HEK293 (cell line): ENCODE data around the gene STUB1.
A peak's percentile ranks its signal among the peaks of the same experiment; 100 is the strongest.

Experiments used
- CTCF ChIA-PET: fragments of 350-600 bp; formaldehyde crosslinking; extraction: SDS; loops from one replicate; lab custom pipeline; 2021; ENCODE audit warnings: antibody characterized with exemption; lab: Yijun Ruan, JAX
- POLR2A ChIA-PET: fragments of 300-600 bp; formaldehyde crosslinking; extraction: SDS; loops from one replicate; lab custom pipeline; 2020; ENCODE audit warnings: antibody characterized with exemption, inconsistent platforms; lab: Yijun Ruan, JAX
- H3K27ac ChIP-seq: fragments of 200-500 bp; sonication (Bioruptor generic); 2 replicates; pipeline ENCODE4 v1.5.1; 2014; ENCODE audit warnings: low read depth, low read length, control low read depth, inconsistent platforms; ENCODE audit errors: extremely low read depth
- H3K36me3 ChIP-seq, 2 experiments: fragments of 200-500 bp in 1 of 2; sonication (Bioruptor generic) in 1 of 2; 1 replicate in 1 of 2; 2 replicates in 1 of 2; pipeline ENCODE4 v1.5.1; 2014 to 2017; ENCODE audit warnings: inconsistent platforms in 2 of 2, low read length in 2 of 2; ENCODE audit not compliant: control insufficient read depth in 2 of 2, insufficient read depth in 1 of 2
- H3K4me1 ChIP-seq: fragments of 200-500 bp; sonication (Bioruptor generic); 2 replicates; pipeline ENCODE4 v1.5.1; 2014; ENCODE audit warnings: mild to moderate bottlenecking, low read length, inconsistent platforms; ENCODE audit not compliant: control insufficient read depth, insufficient read depth
- H3K4me3 ChIP-seq: 2 replicates; pipeline ENCODE4 v1.5.1; 2011; ENCODE audit warnings: low read depth, mild to moderate bottlenecking, control low read depth, low read length, moderate library complexity
- H3K9me3 ChIP-seq: fragments of 200-500 bp; sonication (Bioruptor generic); 2 replicates; pipeline ENCODE4 v1.5.1; 2014; ENCODE audit warnings: low read depth, low read length, inconsistent platforms; ENCODE audit not compliant: control insufficient read depth, insufficient read depth
- HOXC10 ChIP-seq: sonication (generic); formaldehyde crosslinking; IDR thresholded peaks from 2 replicates; pipeline ENCODE4 v1.8.1; 2023; ENCODE audit warnings: mild to moderate bottlenecking, missing genetic modification reagents
- KLF8 ChIP-seq: fragments of 450-650 bp; formaldehyde crosslinking; IDR thresholded peaks from 2 replicates; pipeline ENCODE4 v1.5.1; 2016; ENCODE audit warnings: missing biosample characterization, missing genetic modification characterization
- OVOL3 ChIP-seq: fragments of 450-650 bp; formaldehyde crosslinking; IDR thresholded peaks from 2 replicates; pipeline ENCODE4 v1.5.1; 2016; ENCODE audit warnings: missing biosample characterization, missing genetic modification characterization
- ZBTB7A ChIP-seq: fragments of 450-650 bp; formaldehyde crosslinking; IDR thresholded peaks from 2 replicates; pipeline ENCODE4 v1.5.1; 2016; ENCODE audit warnings: low read depth, missing biosample characterization, missing genetic modification characterization
- ZIC2 ChIP-seq: fragments of 450-650 bp; formaldehyde crosslinking; IDR thresholded peaks from 2 replicates; pipeline ENCODE4 v1.5.1; 2016; ENCODE audit warnings: missing biosample characterization, missing genetic modification characterization
- ZNF24 ChIP-seq: fragments of 450-650 bp; formaldehyde crosslinking; IDR thresholded peaks from 2 replicates; pipeline ENCODE4 v1.5.1; 2016; ENCODE audit warnings: missing biosample characterization, missing genetic modification characterization
- ZNF266 ChIP-seq: fragments of 450-650 bp; formaldehyde crosslinking; IDR thresholded peaks from 2 replicates; pipeline ENCODE4 v1.5.1; 2016; ENCODE audit warnings: missing biosample characterization, missing genetic modification characterization, low read depth
- ZNF292 ChIP-seq: fragments of 450-650 bp; formaldehyde crosslinking; IDR thresholded peaks from 2 replicates; pipeline ENCODE4 v1.5.1; 2016; ENCODE audit warnings: low read depth, missing biosample characterization, missing genetic modification characterization, borderline replicate concordance
- ZNF324 ChIP-seq: fragments of 450-650 bp; formaldehyde crosslinking; IDR thresholded peaks from 2 replicates; pipeline ENCODE4 v1.5.1; 2016; ENCODE audit warnings: missing biosample characterization, missing genetic modification characterization
- ZNF76 ChIP-seq: fragments of 450-650 bp; formaldehyde crosslinking; IDR thresholded peaks from 2 replicates; pipeline ENCODE4; 2016; ENCODE audit warnings: low read depth, missing biosample characterization, missing genetic modification characterization, borderline replicate concordance
- TF ChIP-seq, protein P1 (sequence below): fragments of 450-650 bp; formaldehyde crosslinking; IDR thresholded peaks from 2 replicates; pipeline ENCODE4 v1.5.0; 2017; ENCODE audit warnings: missing biosample characterization, missing genetic modification characterization, borderline replicate concordance
- TF ChIP-seq, protein P2 (sequence below): fragments of 450-650 bp; formaldehyde crosslinking; IDR thresholded peaks from 2 replicates; pipeline ENCODE4 v1.5.1; 2017; ENCODE audit warnings: missing biosample characterization, missing genetic modification characterization
- TF ChIP-seq, protein P3 (sequence below): fragments of 450-650 bp; formaldehyde crosslinking; IDR thresholded peaks from 2 replicates; pipeline ENCODE4 v1.5.1; 2016; ENCODE audit warnings: missing biosample characterization, missing genetic modification characterization
- TF ChIP-seq, protein P4 (sequence below): fragments of 450-650 bp; formaldehyde crosslinking; IDR thresholded peaks from 2 replicates; pipeline ENCODE4 v1.5.1; 2016; ENCODE audit warnings: missing biosample characterization, missing genetic modification characterization, borderline replicate concordance
- TF ChIP-seq, protein P5 (sequence below): fragments of 450-650 bp; formaldehyde crosslinking; IDR thresholded peaks from 2 replicates; pipeline ENCODE4 v1.5.1; 2016; ENCODE audit warnings: missing biosample characterization, missing genetic modification characterization
- TF ChIP-seq, protein P6 (sequence below): fragments of 450-650 bp; formaldehyde crosslinking; IDR thresholded peaks from 2 replicates; pipeline ENCODE4 v1.5.1; 2016; ENCODE audit warnings: missing biosample characterization, missing genetic modification characterization
- TF ChIP-seq, protein P7 (sequence below): fragments of 450-650 bp; formaldehyde crosslinking; IDR thresholded peaks from 2 replicates; pipeline ENCODE4 v1.5.1; 2016; ENCODE audit warnings: missing biosample characterization, missing genetic modification characterization

STUB1 gene

DNA sequence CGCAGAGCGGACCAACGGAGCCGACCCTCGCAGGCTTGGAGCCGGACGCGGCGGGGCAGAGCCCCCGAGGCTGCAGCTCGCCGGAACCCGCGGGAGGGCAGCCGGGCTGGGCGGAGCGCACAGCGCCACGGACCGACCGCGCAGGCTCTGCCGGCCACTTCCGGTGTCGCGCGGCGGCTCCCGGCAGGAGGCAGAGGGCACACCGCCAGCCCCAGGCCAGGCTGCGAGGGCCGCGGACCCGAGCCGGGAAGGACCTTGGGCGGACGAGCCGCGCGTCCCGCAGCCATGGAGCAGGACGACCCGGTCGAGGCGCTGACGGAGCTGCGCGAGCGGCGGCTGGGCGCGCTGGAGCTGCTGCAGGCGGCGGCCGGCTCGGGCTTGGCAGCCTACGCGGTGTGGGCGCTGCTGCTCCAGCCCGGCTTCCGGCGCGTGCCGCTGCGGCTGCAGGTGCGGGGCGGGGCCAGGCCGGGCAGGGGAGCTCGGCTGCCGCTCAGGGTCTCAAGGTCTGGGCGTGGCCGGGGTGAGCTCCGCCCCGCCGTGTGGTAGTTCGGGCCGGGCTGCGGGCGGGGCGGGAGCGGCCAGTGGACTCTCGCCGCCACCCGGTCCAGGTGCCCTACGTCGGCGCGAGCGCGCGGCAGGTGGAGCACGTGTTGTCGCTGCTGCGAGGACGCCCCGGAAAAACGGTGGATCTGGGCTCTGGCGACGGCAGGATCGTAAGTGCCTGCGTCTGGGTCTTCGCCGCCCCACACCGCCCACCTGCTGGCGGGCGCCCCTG lies 41.0 kb downstream of the STUB1 start, which contains the start of gene ANTKMT (continued):
- TF ChIP-seq, protein P1, sequence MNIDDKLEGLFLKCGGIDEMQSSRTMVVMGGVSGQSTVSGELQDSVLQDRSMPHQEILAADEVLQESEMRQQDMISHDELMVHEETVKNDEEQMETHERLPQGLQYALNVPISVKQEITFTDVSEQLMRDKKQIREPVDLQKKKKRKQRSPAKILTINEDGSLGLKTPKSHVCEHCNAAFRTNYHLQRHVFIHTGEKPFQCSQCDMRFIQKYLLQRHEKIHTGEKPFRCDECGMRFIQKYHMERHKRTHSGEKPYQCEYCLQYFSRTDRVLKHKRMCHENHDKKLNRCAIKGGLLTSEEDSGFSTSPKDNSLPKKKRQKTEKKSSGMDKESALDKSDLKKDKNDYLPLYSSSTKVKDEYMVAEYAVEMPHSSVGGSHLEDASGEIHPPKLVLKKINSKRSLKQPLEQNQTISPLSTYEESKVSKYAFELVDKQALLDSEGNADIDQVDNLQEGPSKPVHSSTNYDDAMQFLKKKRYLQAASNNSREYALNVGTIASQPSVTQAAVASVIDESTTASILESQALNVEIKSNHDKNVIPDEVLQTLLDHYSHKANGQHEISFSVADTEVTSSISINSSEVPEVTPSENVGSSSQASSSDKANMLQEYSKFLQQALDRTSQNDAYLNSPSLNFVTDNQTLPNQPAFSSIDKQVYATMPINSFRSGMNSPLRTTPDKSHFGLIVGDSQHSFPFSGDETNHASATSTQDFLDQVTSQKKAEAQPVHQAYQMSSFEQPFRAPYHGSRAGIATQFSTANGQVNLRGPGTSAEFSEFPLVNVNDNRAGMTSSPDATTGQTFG (tag by site-specific recombination), result no peak
- TF ChIP-seq OVOL3 (tag by site-specific recombination) (no peak), HOXC10 (CRISPR knock-in tag) (0 out of 2 replicates have a peak, but pooled peaks have one; percentile 34), ZIC2 (tag by site-specific recombination) (no peak), ZBTB7A (0 out of 2 replicates have a peak, but pooled peaks have one; percentile 22), ZNF266 (no peak), ZNF292 (no peak), ZNF76 (peak; percentile 49)
- TF ChIP-seq, protein P2, sequence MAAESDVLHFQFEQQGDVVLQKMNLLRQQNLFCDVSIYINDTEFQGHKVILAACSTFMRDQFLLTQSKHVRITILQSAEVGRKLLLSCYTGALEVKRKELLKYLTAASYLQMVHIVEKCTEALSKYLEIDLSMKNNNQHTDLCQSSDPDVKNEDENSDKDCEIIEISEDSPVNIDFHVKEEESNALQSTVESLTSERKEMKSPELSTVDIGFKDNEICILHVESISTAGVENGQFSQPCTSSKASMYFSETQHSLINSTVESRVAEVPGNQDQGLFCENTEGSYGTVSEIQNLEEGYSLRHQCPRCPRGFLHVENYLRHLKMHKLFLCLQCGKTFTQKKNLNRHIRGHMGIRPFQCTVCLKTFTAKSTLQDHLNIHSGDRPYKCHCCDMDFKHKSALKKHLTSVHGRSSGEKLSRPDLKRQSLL, result peak; percentile 55; the same call in 1 of the 2 replicates
- TF ChIP-seq, protein P3, sequence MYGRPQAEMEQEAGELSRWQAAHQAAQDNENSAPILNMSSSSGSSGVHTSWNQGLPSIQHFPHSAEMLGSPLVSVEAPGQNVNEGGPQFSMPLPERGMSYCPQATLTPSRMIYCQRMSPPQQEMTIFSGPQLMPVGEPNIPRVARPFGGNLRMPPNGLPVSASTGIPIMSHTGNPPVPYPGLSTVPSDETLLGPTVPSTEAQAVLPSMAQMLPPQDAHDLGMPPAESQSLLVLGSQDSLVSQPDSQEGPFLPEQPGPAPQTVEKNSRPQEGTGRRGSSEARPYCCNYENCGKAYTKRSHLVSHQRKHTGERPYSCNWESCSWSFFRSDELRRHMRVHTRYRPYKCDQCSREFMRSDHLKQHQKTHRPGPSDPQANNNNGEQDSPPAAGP (tag by site-specific recombination), result 0 out of 2 replicates have a peak, but pooled peaks have one; percentile 54
- TF ChIP-seq, protein P4, sequence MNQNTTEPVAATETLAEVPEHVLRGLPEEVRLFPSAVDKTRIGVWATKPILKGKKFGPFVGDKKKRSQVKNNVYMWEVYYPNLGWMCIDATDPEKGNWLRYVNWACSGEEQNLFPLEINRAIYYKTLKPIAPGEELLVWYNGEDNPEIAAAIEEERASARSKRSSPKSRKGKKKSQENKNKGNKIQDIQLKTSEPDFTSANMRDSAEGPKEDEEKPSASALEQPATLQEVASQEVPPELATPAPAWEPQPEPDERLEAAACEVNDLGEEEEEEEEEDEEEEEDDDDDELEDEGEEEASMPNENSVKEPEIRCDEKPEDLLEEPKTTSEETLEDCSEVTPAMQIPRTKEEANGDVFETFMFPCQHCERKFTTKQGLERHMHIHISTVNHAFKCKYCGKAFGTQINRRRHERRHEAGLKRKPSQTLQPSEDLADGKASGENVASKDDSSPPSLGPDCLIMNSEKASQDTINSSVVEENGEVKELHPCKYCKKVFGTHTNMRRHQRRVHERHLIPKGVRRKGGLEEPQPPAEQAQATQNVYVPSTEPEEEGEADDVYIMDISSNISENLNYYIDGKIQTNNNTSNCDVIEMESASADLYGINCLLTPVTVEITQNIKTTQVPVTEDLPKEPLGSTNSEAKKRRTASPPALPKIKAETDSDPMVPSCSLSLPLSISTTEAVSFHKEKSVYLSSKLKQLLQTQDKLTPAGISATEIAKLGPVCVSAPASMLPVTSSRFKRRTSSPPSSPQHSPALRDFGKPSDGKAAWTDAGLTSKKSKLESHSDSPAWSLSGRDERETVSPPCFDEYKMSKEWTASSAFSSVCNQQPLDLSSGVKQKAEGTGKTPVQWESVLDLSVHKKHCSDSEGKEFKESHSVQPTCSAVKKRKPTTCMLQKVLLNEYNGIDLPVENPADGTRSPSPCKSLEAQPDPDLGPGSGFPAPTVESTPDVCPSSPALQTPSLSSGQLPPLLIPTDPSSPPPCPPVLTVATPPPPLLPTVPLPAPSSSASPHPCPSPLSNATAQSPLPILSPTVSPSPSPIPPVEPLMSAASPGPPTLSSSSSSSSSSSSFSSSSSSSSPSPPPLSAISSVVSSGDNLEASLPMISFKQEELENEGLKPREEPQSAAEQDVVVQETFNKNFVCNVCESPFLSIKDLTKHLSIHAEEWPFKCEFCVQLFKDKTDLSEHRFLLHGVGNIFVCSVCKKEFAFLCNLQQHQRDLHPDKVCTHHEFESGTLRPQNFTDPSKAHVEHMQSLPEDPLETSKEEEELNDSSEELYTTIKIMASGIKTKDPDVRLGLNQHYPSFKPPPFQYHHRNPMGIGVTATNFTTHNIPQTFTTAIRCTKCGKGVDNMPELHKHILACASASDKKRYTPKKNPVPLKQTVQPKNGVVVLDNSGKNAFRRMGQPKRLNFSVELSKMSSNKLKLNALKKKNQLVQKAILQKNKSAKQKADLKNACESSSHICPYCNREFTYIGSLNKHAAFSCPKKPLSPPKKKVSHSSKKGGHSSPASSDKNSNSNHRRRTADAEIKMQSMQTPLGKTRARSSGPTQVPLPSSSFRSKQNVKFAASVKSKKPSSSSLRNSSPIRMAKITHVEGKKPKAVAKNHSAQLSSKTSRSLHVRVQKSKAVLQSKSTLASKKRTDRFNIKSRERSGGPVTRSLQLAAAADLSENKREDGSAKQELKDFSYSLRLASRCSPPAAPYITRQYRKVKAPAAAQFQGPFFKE (tag by site-specific recombination), result no peak

DNA sequence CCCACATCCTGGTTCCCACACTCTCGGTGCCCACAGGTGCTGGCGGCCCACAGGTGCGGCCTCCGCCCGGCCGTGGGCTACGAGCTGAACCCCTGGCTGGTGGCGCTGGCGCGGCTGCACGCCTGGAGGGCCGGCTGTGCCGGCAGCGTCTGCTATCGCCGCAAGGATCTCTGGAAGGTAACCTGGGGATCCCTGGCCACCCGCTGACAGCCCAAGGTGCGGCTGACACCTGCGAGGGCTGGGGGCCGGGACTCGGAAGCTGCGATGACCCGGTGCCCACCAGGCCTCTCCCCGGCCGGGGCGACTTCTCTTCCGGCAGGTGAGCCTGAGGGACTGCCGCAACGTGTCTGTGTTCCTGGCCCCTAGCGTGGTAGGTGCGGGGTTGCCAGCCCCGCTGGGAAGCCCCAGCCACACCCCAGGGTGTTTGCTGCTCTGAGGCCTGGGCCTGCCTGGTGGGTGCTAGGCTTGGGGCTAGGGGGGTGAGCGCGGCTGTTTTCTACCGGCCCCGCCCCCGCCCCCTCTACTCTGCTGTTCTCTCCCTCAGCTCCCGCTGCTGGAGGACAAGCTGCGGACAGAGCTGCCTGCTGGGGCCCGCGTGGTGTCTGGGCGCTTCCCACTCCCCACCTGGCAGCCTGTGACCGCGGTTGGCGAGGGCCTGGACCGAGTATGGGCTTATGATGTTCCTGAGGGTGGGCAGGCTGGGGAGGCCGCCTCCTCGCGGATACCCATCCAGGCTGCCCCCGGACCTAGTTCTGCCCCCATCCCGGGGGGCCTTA lies 41.7 kb downstream of the STUB1 start:
- CTCF ChIA-PET, result interaction anchor here (0.7 to 5.7 kb wide), 6 partner anchors 9 to 335 kb away, joined by 4 to 38 read pairs (median 6); partner anchors contain the start of genes CHTF18, CIAO3, METRN and RPUSD1
- POLR2A ChIA-PET, result interaction anchor here (0.6 to 2.8 kb wide), 17 partner anchors 8 to 368 kb away, joined by 3 to 25 read pairs (median 6); partner anchors contain the start of genes CHTF18, CIAO3, GNG13 and RHOT2
- H3K4me3 ChIP-seq, result peak overlapping the region; percentile 28
- H3K9me3 ChIP-seq, result no peaks in the 10 kb centered on the region
- H3K27ac ChIP-seq, result peak overlapping the region; percentile 94
- peaks cover 7% of the 10 kb centered on the region for H3K4me1 ChIP-seq
- peaks cover 0 to 7% of the 10 kb centered on the region in 2 experiments; a peak in 1 of 3 replicates for H3K36me3 ChIP-seq
- TF ChIP-seq ZNF324 (tag by site-specific recombination), result no peak
- no peak for TF ChIP-seq ZNF24 (tag by site-specific recombination)
- peak; percentile 35; the same call in 1 of the 2 replicates for TF ChIP-seq KLF8 (tag by site-specific recombination)
- TF ChIP-seq, protein P5, sequence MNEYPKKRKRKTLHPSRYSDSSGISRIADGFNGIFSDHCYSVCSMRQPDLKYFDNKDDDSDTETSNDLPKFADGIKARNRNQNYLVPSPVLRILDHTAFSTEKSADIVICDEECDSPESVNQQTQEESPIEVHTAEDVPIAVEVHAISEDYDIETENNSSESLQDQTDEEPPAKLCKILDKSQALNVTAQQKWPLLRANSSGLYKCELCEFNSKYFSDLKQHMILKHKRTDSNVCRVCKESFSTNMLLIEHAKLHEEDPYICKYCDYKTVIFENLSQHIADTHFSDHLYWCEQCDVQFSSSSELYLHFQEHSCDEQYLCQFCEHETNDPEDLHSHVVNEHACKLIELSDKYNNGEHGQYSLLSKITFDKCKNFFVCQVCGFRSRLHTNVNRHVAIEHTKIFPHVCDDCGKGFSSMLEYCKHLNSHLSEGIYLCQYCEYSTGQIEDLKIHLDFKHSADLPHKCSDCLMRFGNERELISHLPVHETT (tag by site-specific recombination), result no peak
- TF ChIP-seq, protein P6, sequence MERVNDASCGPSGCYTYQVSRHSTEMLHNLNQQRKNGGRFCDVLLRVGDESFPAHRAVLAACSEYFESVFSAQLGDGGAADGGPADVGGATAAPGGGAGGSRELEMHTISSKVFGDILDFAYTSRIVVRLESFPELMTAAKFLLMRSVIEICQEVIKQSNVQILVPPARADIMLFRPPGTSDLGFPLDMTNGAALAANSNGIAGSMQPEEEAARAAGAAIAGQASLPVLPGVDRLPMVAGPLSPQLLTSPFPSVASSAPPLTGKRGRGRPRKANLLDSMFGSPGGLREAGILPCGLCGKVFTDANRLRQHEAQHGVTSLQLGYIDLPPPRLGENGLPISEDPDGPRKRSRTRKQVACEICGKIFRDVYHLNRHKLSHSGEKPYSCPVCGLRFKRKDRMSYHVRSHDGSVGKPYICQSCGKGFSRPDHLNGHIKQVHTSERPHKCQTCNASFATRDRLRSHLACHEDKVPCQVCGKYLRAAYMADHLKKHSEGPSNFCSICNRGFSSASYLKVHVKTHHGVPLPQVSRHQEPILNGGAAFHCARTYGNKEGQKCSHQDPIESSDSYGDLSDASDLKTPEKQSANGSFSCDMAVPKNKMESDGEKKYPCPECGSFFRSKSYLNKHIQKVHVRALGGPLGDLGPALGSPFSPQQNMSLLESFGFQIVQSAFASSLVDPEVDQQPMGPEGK (tag by site-specific recombination), result peak; percentile 75
- TF ChIP-seq, protein P7, sequence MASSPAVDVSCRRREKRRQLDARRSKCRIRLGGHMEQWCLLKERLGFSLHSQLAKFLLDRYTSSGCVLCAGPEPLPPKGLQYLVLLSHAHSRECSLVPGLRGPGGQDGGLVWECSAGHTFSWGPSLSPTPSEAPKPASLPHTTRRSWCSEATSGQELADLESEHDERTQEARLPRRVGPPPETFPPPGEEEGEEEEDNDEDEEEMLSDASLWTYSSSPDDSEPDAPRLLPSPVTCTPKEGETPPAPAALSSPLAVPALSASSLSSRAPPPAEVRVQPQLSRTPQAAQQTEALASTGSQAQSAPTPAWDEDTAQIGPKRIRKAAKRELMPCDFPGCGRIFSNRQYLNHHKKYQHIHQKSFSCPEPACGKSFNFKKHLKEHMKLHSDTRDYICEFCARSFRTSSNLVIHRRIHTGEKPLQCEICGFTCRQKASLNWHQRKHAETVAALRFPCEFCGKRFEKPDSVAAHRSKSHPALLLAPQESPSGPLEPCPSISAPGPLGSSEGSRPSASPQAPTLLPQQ, result peak; percentile 46; the same call in 1 of the 2 replicates
